Suprapubic skin (tissue), 4 donors: ENCODE measurements around the gene SURF1. TPM values are rescaled to one million over a fixed set of nuclear protein-coding genes. Genes with fewer than 3 reads are reported as not detected.

ENCODE experiments used
- DNase-seq, 2 donors: peaks; one replicate each; pipeline ENCODE4 v3.0.0-alpha.2; 2019; ENCODE audit warnings: low spot score in 2 of 2
- H3K27ac ChIP-seq: fragments of 200-600 bp; sonication (generic); one replicate; pipeline ENCODE4 v1.5.1; 2019
- H3K27me3 ChIP-seq: fragments of 200-600 bp; sonication (generic); one replicate; pipeline ENCODE4 v1.5.1; 2019
- H3K36me3 ChIP-seq: fragments of 200-600 bp; sonication (generic); one replicate; pipeline ENCODE4 v1.5.1; 2019
- H3K4me1 ChIP-seq: fragments of 200-600 bp; sonication (generic); one replicate; pipeline ENCODE4 v1.5.1; 2019
- H3K4me3 ChIP-seq: fragments of 200-600 bp; sonication (generic); one replicate; pipeline ENCODE4 v1.5.1; 2019; ENCODE audit warnings: mild to moderate bottlenecking
- H3K9me3 ChIP-seq: fragments of 200-600 bp; sonication (generic); one replicate; pipeline ENCODE4 v1.5.1; 2019
- EP300 ChIP-seq: sonication (generic); formaldehyde crosslinking; IDR thresholded peaks from one replicate; pipeline ENCODE4 v1.6.1; 2017; ENCODE audit warnings: antibody characterized with exemption
- POLR2A ChIP-seq, 2 donors: fragments of 450-650 bp; IDR thresholded peaks; one replicate each; pipeline ENCODE4 v1.6.1; 2017; ENCODE audit warnings: antibody characterized with exemption in 2 of 2, mild to moderate bottlenecking in 2 of 2, moderate library complexity in 2 of 2
- POLR2AphosphoS5 ChIP-seq, 3 donors: sonication (generic); formaldehyde crosslinking; IDR thresholded peaks; one replicate each; pipeline ENCODE4 v1.6.1; 2017; ENCODE audit warnings: antibody characterized with exemption in 3 of 3
- WGBS: methylation state at CpG from one replicate; pipeline ENCODE4 v1.1.5; 2018; 5-methylcytosine and 5-hydroxymethylcytosine counted together
- total RNA-seq, 4 donors: library from RNA; depleted of rRNA; stranded (reverse); fragments of >200 nt; gene quantifications; one replicate each; pipeline ENCODE4 v1.1.0, GENCODE V29; 2016
- TF ChIP-seq, protein P1 (sequence below), 2 donors: fragments of 200-600 bp in 1 of 2; fragments of 450-650 bp in 1 of 2; sonication (generic) in 1 of 2; IDR thresholded peaks; one replicate each; pipeline ENCODE4 v1.5.1; 2016 to 2019; ENCODE audit warnings: antibody characterized with exemption in 2 of 2, mild to moderate bottlenecking in 1 of 2, moderate library complexity in 1 of 2

Gene SURF1
- total RNA-seq, 4 donors from 2014 or later = 29.1 to 45.0 (median 33.4) TPM

DNA sequence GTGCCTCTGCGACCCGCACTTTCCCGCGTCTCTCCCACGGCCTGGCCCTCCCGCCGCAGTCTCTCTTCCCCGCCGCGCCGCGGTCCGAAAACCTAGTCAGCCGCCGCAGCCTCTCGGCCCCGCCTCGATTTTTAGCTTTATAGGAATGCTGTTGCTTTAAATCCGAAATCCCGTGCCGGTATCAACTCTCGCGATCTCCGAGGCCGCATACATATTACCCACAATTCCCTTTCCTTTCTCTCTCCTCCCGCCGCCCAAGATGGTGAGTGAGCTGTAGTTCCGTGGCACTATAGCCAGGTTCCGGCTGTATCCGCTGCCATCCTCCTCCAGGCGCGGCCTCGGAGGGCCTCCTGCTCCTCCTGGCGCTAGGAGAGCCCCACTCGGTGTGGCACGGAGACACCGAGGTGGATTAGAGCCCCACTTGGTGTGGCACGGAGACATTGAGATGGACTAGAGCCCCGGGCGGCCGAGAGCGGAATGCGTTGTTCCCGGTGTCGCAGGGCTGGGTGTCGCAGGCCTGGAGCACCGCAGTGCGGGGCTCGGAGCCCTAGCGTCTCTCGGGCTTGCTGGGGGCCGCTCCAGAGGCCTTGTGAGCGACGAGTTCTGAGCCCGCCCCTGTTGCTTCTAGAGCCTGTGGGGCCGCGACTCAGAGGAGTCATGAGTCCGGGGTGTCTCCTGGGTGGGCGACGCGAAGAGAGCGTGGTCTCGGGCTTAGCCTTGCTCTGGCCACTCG lies 8.1 kb downstream of the SURF1 start, which contains the start of the genes MED22 and RPL7A:
Gene MED22 (minus strand): TSS at position 147 of the 733 bp plus-strand sequence. CDS start 1,469 bp downstream, outside the sequence.
Gene RPL7A (plus strand): TSS at position 234 of the 733 bp plus-strand sequence. CDS start 26 bp downstream, at position 260.
- H3K36me3 ChIP-seq = peaks cover 63% of the 10 kb centered on the region
- DNase-seq = peak; percentile 94 to 97
- WGBS = under 1% methylated on average over 41 of the region's 64 CpGs

DNA sequence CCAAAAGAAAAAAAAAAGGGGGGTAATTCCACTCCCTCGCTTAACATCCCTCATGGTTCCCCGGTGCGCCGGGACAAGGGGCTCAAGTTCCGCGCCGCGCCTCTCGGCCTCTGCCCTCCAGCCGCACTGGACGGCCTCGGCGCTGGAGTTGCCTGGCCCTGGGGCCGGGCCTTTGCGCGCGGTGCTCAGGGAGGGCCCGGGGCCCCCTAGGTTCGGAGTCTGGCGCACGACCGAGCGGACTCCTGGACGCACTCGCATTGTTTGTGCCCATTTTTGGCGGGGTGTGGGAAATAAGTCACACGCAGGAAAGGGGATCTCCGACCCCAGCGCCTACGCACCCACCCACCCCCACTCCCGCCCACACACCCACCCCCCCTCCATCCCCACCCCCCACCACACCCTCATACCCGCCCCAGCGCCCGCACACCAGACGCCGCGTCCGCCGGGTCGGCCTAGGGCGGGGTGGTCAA lies 8.7 kb downstream of the SURF1 start:
- no peaks in the 10 kb centered on the region for H3K27me3 ChIP-seq
- no peaks in the 10 kb centered on the region for H3K9me3 ChIP-seq
- peaks cover 43% of the 10 kb centered on the region for H3K4me1 ChIP-seq
- peak overlapping the region; percentile 94 for H3K27ac ChIP-seq
- H3K36me3 ChIP-seq = peaks cover 63% of the 10 kb centered on the region
- TF ChIP-seq, protein P1, sequence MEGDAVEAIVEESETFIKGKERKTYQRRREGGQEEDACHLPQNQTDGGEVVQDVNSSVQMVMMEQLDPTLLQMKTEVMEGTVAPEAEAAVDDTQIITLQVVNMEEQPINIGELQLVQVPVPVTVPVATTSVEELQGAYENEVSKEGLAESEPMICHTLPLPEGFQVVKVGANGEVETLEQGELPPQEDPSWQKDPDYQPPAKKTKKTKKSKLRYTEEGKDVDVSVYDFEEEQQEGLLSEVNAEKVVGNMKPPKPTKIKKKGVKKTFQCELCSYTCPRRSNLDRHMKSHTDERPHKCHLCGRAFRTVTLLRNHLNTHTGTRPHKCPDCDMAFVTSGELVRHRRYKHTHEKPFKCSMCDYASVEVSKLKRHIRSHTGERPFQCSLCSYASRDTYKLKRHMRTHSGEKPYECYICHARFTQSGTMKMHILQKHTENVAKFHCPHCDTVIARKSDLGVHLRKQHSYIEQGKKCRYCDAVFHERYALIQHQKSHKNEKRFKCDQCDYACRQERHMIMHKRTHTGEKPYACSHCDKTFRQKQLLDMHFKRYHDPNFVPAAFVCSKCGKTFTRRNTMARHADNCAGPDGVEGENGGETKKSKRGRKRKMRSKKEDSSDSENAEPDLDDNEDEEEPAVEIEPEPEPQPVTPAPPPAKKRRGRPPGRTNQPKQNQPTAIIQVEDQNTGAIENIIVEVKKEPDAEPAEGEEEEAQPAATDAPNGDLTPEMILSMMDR (IDR thresholded peaks at IDR 0.05) = peak in 1 of 2 donors; percentile 2
- no peak for TF ChIP-seq POLR2AphosphoS5 (IDR thresholded peaks at IDR 0.05)
- peak overlapping the region; percentile 97 for H3K4me3 ChIP-seq
- DNase-seq = no peak
- WGBS = 0% methylated on average over 19 of the region's 41 CpGs

More for the DNA sequence above, 8.1 kb downstream of the SURF1 start, which contains the start of the genes MED22 and RPL7A:
- Histone ChIP-seq H3K4me1 (peaks cover 41% of the 10 kb centered on the region), H3K9me3 (no peaks in the 10 kb centered on the region), H3K27ac (peak within 1 kb of the TSS; percentile 94), H3K4me3 (peak within 1 kb of the TSS; percentile 97), H3K27me3 (no peaks in the 10 kb centered on the region)
- TF ChIP-seq EP300 = no peak
- TF ChIP-seq, protein P1 (IDR thresholded peaks at IDR 0.05) = peak in 1 of 2 donors; percentile 15
- peak; percentile 88 to 99 (median 97) for TF ChIP-seq POLR2AphosphoS5 (IDR thresholded peaks at IDR 0.05)
- peak; percentile 87 for TF ChIP-seq POLR2A (IDR thresholded peaks at IDR 0.05)

DNA sequence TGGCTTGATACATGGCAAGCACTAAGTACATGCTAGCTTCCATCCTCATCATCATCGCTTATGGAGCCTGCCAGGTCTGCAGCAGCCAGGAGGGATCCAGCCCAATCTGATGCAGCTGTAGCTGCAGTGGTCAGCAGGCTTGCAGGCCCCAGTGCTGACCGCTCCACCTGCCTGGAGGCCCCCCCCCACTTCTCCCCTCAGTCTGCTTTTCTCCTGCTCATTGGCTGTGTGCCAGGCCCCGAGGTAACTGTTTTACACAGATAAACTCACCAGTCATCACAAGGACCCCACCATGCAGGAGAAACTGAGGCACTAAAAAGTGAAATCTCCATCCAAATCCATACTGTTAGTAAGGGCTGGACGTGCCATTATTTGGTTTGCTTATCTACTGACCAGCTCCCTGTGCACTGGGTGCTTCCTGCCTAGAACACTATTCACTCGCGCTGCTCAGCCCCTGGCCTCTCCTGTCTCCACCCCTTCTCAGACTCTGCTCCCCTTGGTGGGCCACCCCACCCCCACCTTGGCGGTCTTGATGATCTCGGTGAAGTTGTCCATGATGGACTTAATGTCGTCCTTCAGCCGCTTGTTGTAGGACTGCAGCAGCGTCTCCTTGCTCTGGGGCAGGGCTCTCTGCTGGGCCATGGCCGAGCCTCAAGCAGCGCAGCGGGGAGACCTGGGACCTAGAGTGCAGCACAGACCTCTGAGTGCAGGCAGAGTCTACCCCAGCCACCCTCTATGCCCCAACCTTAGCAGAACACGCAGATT lies 10.1 kb downstream of the SURF1 start:
- H3K36me3 ChIP-seq = peaks cover 63% of the 10 kb centered on the region
- DNase-seq = no peak
- 60% methylated on average over 11 of the region's 15 CpGs for WGBS

DNA sequence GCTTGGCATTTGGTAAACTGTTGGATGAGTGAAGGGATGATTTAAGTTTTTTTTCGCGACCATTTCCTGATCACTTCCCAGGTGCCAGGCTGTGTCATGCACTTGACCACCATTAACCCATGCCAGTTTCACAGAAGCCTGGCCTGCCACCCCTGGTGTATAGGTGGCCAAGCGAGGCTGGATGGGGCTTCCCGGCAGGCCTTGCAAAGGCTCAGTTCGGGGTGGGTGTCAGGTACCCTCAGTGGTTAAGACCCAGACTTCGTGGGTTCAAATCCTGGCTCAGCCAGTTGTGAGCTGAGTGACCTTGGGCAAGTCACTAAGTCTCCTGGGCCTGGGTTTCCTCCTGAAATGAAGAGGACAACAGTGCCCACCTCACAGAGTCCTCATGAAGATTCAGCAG lies 10.7 kb downstream of the SURF1 start:
- TF ChIP-seq, protein P1 (IDR thresholded peaks at IDR 0.05) = no peak
- no peak for TF ChIP-seq EP300
- no peak for TF ChIP-seq POLR2AphosphoS5 (IDR thresholded peaks at IDR 0.05)
- TF ChIP-seq POLR2A (IDR thresholded peaks at IDR 0.05) = no peak
- H3K27ac ChIP-seq = no peak overlapping the region
- DNase-seq = no peak
- H3K4me1 ChIP-seq = peaks cover 48% of the 10 kb centered on the region
- H3K9me3 ChIP-seq = no peaks in the 10 kb centered on the region
- H3K36me3 ChIP-seq = peaks cover 63% of the 10 kb centered on the region
- WGBS = 92% methylated on average over 5 of the region's 6 CpGs
- no peak overlapping the region for H3K4me3 ChIP-seq
- no peaks in the 10 kb centered on the region for H3K27me3 ChIP-seq

More for the DNA sequence above, 10.1 kb downstream of the SURF1 start:
- no peak for TF ChIP-seq POLR2A (IDR thresholded peaks at IDR 0.05)
- TF ChIP-seq POLR2AphosphoS5 (IDR thresholded peaks at IDR 0.05) = no peak
- TF ChIP-seq EP300 = no peak
- TF ChIP-seq, protein P1 (IDR thresholded peaks at IDR 0.05) = no peak
- Histone ChIP-seq H3K9me3 (no peaks in the 10 kb centered on the region), H3K27ac (peak overlapping the region; percentile 94), H3K27me3 (no peaks in the 10 kb centered on the region), H3K4me3 (peak overlapping the region; percentile 97), H3K4me1 (peaks cover 45% of the 10 kb centered on the region)
